Upper lobe of left lung (tissue), 4 donors: ENCODE measurements around the gene SEMA6A.

ENCODE experiments used
- POLR2A ChIP-seq, 4 donors: fragments of 450-650 bp; IDR thresholded peaks; one replicate each; pipeline ENCODE4 v1.5.1; 2016 to 2017; ENCODE audit warnings: antibody characterized with exemption in 4 of 4, mild to moderate bottlenecking in 2 of 4
- TF ChIP-seq, protein P1 (sequence below), 6 experiments: fragments of 450-650 bp in 4 of 6; fragments of 200-600 bp in 2 of 6; sonication (generic) in 2 of 6; IDR thresholded peaks; one replicate each; pipeline ENCODE4 v1.5.1; 2016 to 2019; ENCODE audit warnings: antibody characterized with exemption in 6 of 6

DNA sequence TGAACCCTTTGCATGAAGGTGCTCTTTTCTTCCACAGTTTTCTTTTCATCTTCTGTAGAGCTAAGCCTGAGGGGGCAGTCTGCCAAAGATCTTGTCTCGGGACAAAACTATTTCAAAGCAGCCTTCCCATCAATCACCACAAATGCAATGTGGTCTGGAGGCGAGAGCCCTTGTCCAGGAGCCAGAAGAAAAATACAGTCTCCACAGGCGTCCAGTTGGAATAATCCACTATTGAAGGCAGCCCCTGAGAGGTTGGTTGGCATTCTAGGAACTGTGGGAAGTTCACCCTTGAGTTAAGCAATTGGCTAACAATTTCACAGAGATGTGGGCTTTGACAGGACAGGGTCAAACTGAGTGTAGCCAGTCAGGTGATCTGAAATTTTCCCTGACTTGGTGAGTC is 72.0 kb downstream of the SEMA6A start:
- TF ChIP-seq, protein P1, sequence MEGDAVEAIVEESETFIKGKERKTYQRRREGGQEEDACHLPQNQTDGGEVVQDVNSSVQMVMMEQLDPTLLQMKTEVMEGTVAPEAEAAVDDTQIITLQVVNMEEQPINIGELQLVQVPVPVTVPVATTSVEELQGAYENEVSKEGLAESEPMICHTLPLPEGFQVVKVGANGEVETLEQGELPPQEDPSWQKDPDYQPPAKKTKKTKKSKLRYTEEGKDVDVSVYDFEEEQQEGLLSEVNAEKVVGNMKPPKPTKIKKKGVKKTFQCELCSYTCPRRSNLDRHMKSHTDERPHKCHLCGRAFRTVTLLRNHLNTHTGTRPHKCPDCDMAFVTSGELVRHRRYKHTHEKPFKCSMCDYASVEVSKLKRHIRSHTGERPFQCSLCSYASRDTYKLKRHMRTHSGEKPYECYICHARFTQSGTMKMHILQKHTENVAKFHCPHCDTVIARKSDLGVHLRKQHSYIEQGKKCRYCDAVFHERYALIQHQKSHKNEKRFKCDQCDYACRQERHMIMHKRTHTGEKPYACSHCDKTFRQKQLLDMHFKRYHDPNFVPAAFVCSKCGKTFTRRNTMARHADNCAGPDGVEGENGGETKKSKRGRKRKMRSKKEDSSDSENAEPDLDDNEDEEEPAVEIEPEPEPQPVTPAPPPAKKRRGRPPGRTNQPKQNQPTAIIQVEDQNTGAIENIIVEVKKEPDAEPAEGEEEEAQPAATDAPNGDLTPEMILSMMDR (IDR thresholded peaks at IDR 0.05) = no peak
- no peak for TF ChIP-seq POLR2A (IDR thresholded peaks at IDR 0.05)
